ENCODE data around the gene CSRNP2. TPM values are rescaled to one million over a fixed set of nuclear protein-coding genes. Genes with fewer than 3 reads are reported as not detected.

The CSRNP2 gene
- total and polyA plus RNA-seq, 2 of the 13 experiments (the other 11 are each of a cell fraction or from before 2014, with no cell fraction given), result 4.8 to 7.3 TPM

DNA sequence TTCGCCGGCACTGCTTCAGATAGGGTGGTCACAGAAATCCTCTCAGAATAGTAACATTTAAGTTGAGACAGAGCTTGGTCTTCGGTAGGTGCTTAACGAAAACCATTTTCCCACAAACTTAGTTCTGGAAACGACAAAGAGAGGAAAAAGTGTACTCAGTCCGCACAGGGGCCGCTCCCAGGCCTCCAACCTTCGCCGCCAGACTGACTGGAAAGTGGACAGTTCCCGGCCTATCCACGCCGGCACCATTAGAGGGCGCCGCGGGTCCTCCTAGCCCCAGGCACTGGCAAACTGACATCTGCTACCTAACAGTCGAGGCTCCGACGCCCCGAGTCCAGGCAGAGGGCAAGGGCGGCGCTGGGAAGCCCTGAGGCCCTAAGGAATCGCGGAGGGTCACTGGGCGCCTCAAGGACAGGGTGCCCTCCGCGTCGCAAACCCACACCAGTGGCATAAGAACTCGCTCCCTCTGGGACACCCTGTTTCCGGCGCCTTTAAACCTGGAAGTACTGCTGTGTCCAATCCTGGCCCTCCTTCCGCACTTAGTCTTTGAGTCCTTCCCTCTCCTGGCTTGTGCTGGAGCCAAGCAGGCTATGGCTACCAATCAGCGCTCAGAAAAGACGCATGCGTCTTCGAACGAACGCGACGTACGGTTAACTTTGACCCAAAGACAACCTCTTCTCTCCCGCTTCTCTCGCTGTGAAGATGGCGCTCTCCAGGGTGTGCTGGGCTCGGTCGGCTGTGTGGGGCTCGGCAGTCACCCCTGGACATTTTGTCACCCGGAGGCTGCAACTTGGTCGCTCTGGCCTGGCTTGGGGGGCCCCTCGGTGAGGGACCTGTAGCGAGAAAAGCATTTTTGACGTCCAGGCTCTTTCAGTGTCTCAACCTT lies 35.5 kb downstream of the CSRNP2 start, which contains the start of gene LETMD1 (continued):
- peak; percentile 94 for TF ChIP-seq PPARG (CRISPR knock-in tag; conservative IDR thresholded peaks at IDR 0.05)
- TF ChIP-seq MAFF (IDR thresholded peaks at IDR 0.05; ENCODE audit: low read depth, low read length), result no peak
- TF ChIP-seq ZNF639 (CRISPR knock-in tag; conservative IDR thresholded peaks at IDR 0.05), result no peak
- TF ChIP-seq PRMT3 (CRISPR knock-in tag; IDR thresholded peaks at IDR 0.05; ENCODE audit: borderline replicate concordance, low read depth), result no peak
- TF ChIP-seq SCMH1 (CRISPR knock-in tag; IDR thresholded peaks at IDR 0.05; ENCODE audit: borderline replicate concordance), result no peak
- TF ChIP-seq ZNF230 (CRISPR knock-in tag; IDR thresholded peaks at IDR 0.05), result 0 out of 2 replicates have a peak, but pooled peaks have one; percentile 4
- no peak for TF ChIP-seq NR1H2 (CRISPR knock-in tag; IDR thresholded peaks at IDR 0.05; ENCODE audit: borderline replicate concordance, low read depth)
- TF ChIP-seq KLF11 (CRISPR knock-in tag; IDR thresholded peaks at IDR 0.05), result no peak; the same call in 1 of the 2 replicates
- TF ChIP-seq CEBPG (CRISPR knock-in tag; IDR thresholded peaks at IDR 0.05), result peak; percentile 26; the same call in 1 of the 2 replicates
- peak; percentile 40; the same call in 1 of the 2 replicates for TF ChIP-seq SMC3 (IDR thresholded peaks at IDR 0.05; ENCODE audit: low read length)
- peak; percentile 78 for TF ChIP-seq RBM39 (IDR thresholded peaks at IDR 0.05; ENCODE audit: low read depth, low read length, poor library complexity, severe bottlenecking)
- no peak for TF ChIP-seq RFX1 (IDR thresholded peaks at IDR 0.05)
- TF ChIP-seq, protein P1, sequence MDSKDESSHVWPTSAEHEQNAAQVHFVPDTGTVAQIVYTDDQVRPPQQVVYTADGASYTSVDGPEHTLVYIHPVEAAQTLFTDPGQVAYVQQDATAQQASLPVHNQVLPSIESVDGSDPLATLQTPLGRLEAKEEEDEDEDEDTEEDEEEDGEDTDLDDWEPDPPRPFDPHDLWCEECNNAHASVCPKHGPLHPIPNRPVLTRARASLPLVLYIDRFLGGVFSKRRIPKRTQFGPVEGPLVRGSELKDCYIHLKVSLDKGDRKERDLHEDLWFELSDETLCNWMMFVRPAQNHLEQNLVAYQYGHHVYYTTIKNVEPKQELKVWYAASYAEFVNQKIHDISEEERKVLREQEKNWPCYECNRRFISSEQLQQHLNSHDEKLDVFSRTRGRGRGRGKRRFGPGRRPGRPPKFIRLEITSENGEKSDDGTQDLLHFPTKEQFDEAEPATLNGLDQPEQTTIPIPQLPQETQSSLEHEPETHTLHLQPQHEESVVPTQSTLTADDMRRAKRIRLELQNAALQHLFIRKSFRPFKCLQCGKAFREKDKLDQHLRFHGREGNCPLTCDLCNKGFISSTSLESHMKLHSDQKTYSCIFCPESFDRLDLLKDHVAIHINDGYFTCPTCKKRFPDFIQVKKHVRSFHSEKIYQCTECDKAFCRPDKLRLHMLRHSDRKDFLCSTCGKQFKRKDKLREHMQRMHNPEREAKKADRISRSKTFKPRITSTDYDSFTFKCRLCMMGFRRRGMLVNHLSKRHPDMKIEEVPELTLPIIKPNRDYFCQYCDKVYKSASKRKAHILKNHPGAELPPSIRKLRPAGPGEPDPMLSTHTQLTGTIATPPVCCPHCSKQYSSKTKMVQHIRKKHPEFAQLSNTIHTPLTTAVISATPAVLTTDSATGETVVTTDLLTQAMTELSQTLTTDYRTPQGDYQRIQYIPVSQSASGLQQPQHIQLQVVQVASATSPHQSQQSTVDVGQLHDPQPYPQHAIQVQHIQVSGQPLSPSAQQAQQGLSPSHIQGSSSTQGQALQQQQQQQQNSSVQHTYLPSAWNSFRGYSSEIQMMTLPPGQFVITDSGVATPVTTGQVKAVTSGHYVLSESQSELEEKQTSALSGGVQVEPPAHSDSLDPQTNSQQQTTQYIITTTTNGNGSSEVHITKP (CRISPR knock-in tag; IDR thresholded peaks at IDR 0.05; ENCODE audit: low read depth), result peak; percentile 71
- no peak for TF ChIP-seq ARNT (IDR thresholded peaks at IDR 0.05)
- peak in 1 of 2 experiments; percentile 31; a peak in 1 of 4 replicates for TF ChIP-seq NR2F1 (CRISPR knock-in tag; IDR thresholded peaks at IDR 0.05)
- TF ChIP-seq ZBTB1 (CRISPR knock-in tag; IDR thresholded peaks at IDR 0.05; ENCODE audit: borderline replicate concordance), result no peak
- TF ChIP-seq ZNF720 (CRISPR knock-in tag; IDR thresholded peaks at IDR 0.05), result no peak
- peak; percentile 51; the same call in 1 of the 2 replicates for TF ChIP-seq RFXAP (CRISPR knock-in tag; IDR thresholded peaks at IDR 0.05; ENCODE audit: borderline replicate concordance)
- TF ChIP-seq DNMT1 (CRISPR knock-in tag; IDR thresholded peaks at IDR 0.05), result no peak
- peak; percentile 81 for TF ChIP-seq KMT2B (CRISPR knock-in tag; IDR thresholded peaks at IDR 0.05)
- no peak for TF ChIP-seq ZNF468 (CRISPR knock-in tag; IDR thresholded peaks at IDR 0.05)
- TF ChIP-seq EEA1 (CRISPR knock-in tag; IDR thresholded peaks at IDR 0.05; ENCODE audit: borderline replicate concordance), result no peak
- TF ChIP-seq ZMYM2 (CRISPR knock-in tag; IDR thresholded peaks at IDR 0.05), result peak; percentile 58; the same call in 1 of the 2 replicates
- TF ChIP-seq UBTF (CRISPR knock-in tag; IDR thresholded peaks at IDR 0.05), result peak; percentile 83

All from HepG2 (cell line).